Immature natural killer cell (primary cell): ENCODE measurements around the gene EIF4H. TPM values are rescaled to one million over a fixed set of nuclear protein-coding genes. Genes with fewer than 3 reads are reported as not detected.
"Not testable (repeated sequence)": the region's sequence is repeated elsewhere in the genome, so short reads cannot be mapped to it uniquely, and the experiment has no call there.

Experiments used
- DNase-seq, 3 donors: peaks; one replicate each; pipeline ENCODE4 v3.0.0; 2022; ENCODE audit warnings: mixed read lengths in 1 of 3
- H3K27ac Mint-ChIP-seq, 6 donors: one replicate each; pipeline ENCODE4 v1.8.0; 2020; ENCODE audit warnings: mixed read lengths in 6 of 6, mild to moderate bottlenecking in 5 of 6, inconsistent platforms in 4 of 6, moderate library complexity in 3 of 6
- H3K27me3 Mint-ChIP-seq, 3 donors: one replicate each; pipeline ENCODE4 v1.8.0; 2020 to 2021; ENCODE audit warnings: low read depth in 3 of 3, mild to moderate bottlenecking in 3 of 3, mixed read lengths in 3 of 3, moderate library complexity in 3 of 3, inconsistent platforms in 1 of 3
- H3K36me3 Mint-ChIP-seq, 3 donors: one replicate each; pipeline ENCODE4 v1.8.0; 2020; ENCODE audit warnings: mixed read lengths in 3 of 3, inconsistent platforms in 2 of 3, mild to moderate bottlenecking in 2 of 3
- H3K4me1 Mint-ChIP-seq, 2 donors: one replicate each; pipeline ENCODE4 v1.8.0; 2020; ENCODE audit warnings: inconsistent platforms in 2 of 2, mild to moderate bottlenecking in 2 of 2, mixed read lengths in 2 of 2, moderate library complexity in 1 of 2
- H3K4me3 Mint-ChIP-seq, 5 donors: one replicate each; pipeline ENCODE4 v1.8.0; 2020; ENCODE audit warnings: mild to moderate bottlenecking in 5 of 5, mixed read lengths in 5 of 5, inconsistent platforms in 3 of 5, moderate library complexity in 3 of 5
- H3K9me3 Mint-ChIP-seq, 6 donors: one replicate each; pipeline ENCODE4 v1.8.0; 2020; ENCODE audit warnings: mild to moderate bottlenecking in 6 of 6, mixed read lengths in 6 of 6, inconsistent platforms in 4 of 6, moderate library complexity in 3 of 6
- polyA plus RNA-seq, 3 donors: library from polyadenylated mRNA; unstranded; fragments of 300-500 nt; fragmentation: Illumina TruSeq; gene quantifications; one replicate each; pipeline ENCODE4 v1.2.3, GENCODE V29; 2021

EIF4H gene
- polyA plus RNA-seq, 3 donors from 2014 or later = 177 to 278 (median 246) TPM

DNA sequence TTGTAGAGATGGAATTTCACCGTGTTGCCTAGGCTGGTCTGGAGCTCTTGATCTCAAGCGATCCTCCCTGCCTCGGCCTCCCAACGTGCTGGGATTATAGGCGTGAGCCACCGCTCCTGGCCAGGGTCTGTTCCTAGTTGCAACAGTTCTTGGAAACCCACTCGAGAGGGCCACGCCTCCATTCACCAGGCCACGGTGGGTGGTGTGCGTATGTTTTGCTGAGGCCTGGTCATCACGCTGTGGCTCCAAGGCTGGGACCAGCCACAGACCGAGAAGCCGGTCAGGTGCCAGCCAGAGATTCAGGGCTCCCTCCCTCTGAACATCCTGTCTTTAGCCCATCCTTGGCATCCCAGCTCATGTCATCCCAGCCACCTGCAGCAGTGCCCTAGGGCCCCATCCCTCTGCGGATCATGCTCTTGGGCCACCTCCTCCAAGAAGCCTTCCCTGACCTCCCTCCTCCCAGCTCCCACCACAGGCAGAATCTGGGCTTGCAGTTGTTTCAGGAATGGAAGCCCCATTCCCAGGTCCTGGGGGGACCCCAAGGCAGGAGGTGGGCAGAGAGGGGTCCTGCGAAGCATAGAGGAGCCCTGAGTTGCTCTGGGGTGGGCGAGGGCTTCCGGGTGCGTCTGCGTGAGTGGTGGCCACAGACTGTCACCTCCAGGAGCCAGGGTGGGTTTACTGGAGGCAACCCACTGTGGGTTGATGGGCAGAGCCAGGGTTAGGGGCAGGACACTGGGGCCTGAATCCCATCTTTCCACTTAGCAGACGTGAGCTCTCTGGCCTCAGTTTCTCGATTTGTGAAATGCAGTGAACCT, 40.9 kb downstream of the EIF4H start:
- H3K9me3 Mint-ChIP-seq = no peaks in the 10 kb centered on the region
- peaks cover 40 to 56% of the 10 kb centered on the region in 2 donors for H3K4me1 Mint-ChIP-seq
- peaks cover 4 to 9% (median 9%) of the 10 kb centered on the region in 3 donors for H3K36me3 Mint-ChIP-seq
- DNase-seq = no peak
- H3K4me3 Mint-ChIP-seq = peak overlapping the region in 2 of 5 donors; percentile 21 to 46
- H3K27ac Mint-ChIP-seq = peak overlapping the region; percentile 60 to 94 (median 82)
- H3K27me3 Mint-ChIP-seq = peaks cover 6% of the 10 kb centered on the region in 3 donors

DNA sequence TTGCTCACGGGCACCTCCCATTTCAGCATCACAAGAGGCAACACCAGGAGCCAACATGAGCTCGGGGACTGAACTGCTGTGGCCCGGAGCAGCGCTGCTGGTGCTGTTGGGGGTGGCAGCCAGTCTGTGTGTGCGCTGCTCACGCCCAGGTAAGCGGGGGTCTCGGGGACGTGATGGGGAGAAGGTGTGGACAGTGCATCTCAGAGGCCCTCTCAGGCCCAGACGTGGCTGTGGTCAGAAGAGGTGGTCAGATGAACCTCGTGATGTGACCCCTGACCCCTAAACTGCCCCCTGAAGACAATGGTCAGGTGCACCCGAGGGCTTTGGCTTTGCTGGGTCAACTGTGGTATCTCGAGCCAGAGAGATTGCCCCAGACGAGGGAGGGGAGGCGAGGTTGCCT, 41.8 kb downstream of the EIF4H start:
- peak overlapping the region; percentile 53 to 94 (median 84) for H3K27ac Mint-ChIP-seq
- H3K4me3 Mint-ChIP-seq = peak overlapping the region in 2 of 5 donors; percentile 1 to 13
- no peaks in the 10 kb centered on the region for H3K9me3 Mint-ChIP-seq
- H3K36me3 Mint-ChIP-seq = peaks cover 4 to 9% (median 9%) of the 10 kb centered on the region in 3 donors
- peaks cover 40 to 51% of the 10 kb centered on the region in 2 donors for H3K4me1 Mint-ChIP-seq
- H3K27me3 Mint-ChIP-seq = peaks cover 6% of the 10 kb centered on the region in 3 donors
- no peak for DNase-seq

DNA sequence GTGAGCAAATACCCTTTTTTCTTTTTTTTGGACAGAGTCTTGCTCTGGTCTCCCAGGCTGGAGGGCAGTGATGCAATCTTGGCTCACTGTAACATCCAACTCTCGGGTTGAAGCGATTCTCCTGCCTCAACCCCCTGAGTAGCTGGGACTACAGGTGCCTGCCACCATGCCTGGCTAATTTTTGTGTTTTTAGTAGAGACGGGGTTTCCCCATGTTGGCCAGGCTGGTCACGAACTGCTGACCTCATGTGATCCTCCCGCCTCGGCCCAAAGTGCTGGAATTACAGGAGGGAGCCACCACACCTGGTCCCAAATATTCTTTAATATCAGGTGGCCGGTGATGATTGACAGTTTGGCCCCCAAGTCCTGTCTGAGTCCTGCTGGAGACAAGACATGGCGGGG, 42.2 kb downstream of the EIF4H start:
- H3K4me3 Mint-ChIP-seq = peak overlapping the region; percentile 48 to 76 (median 63)
- H3K27ac Mint-ChIP-seq = peak overlapping the region; percentile 82 to 98 (median 88)
- peaks cover 4 to 9% (median 9%) of the 10 kb centered on the region in 3 donors for H3K36me3 Mint-ChIP-seq
- peaks cover 6% of the 10 kb centered on the region in 3 donors for H3K27me3 Mint-ChIP-seq
- no peak for DNase-seq
- H3K4me1 Mint-ChIP-seq = peaks cover 40 to 50% of the 10 kb centered on the region in 2 donors
- H3K9me3 Mint-ChIP-seq = no peaks in the 10 kb centered on the region

DNA sequence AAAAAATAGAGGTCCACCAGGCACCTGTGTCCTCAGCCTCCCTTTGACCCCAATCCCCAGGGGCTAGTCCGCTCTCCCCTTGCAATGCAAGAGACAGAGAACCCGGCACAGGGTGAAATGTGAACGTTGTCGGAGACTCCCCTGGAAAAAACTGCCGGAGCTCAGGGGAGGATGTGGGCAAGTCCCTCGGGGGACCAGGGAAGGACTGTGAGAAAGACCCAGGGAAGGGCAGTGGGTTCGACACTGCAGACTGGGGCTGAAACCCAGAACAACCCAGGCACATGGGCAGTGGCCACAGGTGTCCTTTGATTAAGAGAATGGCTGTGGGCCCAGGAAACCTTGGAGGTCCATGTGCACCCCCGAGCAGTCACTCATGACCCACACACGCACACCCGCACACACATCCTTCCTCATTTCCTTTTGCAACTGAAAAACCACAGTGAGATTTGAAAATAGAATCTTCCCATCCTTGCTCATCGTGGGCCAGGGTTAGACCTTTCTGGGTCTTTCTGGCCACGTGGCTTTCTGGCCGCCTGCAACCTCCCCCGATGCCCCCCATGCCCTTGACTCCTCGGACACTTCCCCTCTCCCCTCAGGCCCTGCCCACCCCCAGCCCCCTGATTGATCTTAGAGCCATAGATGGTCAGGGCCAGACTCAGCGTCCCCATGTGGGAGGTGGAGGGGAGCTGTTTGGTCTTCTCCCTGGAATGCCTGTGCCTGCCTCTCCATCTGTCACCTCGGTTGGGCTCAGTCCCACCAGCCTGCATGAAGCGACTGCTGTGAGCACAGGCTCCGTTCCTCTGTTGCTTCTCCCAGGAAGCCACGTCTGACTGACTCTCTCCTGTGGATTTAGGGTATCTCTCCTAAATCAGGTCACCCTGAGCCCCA, 43.5 kb downstream of the EIF4H start:
- peaks cover 4 to 9% (median 9%) of the 10 kb centered on the region in 3 donors for H3K36me3 Mint-ChIP-seq
- peak overlapping the region; percentile 66 to 84 (median 78) for H3K4me3 Mint-ChIP-seq
- peak; percentile 56 to 67 (median 63) for DNase-seq
- peaks cover 35 to 38% of the 10 kb centered on the region in 2 donors for H3K4me1 Mint-ChIP-seq
- H3K9me3 Mint-ChIP-seq = no peaks in the 10 kb centered on the region
- H3K27me3 Mint-ChIP-seq = peaks cover 3 to 7% (median 6%) of the 10 kb centered on the region in 3 donors
- peak overlapping the region; percentile 82 to 98 (median 92) for H3K27ac Mint-ChIP-seq

DNA sequence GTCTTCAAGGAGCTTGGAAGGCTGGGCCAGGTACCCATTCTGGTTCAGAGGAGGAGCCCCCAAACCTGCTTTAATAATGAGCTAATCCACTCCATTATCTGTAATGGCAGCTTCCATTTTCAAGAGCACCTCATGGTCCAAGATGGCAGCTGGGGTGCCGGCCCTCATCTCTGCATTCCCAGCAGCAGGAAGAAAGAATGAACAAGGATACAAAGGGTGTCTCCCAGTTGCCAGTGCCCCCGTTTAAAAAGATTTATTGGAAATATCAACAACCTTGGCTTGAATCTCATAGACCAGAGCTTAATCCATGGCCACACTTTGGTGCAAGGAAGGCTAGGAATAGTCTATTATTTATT, 44.2 kb downstream of the EIF4H start:
- peaks cover 3 to 7% (median 6%) of the 10 kb centered on the region in 3 donors for H3K27me3 Mint-ChIP-seq
- H3K36me3 Mint-ChIP-seq = peaks cover 4 to 12% (median 9%) of the 10 kb centered on the region in 3 donors
- peak overlapping the region; percentile 66 to 84 (median 78) for H3K4me3 Mint-ChIP-seq
- H3K4me1 Mint-ChIP-seq = peaks cover 33 to 39% of the 10 kb centered on the region in 2 donors
- no peak for DNase-seq
- H3K9me3 Mint-ChIP-seq = no peaks in the 10 kb centered on the region
- H3K27ac Mint-ChIP-seq = peak overlapping the region; percentile 72 to 98 (median 88)

DNA sequence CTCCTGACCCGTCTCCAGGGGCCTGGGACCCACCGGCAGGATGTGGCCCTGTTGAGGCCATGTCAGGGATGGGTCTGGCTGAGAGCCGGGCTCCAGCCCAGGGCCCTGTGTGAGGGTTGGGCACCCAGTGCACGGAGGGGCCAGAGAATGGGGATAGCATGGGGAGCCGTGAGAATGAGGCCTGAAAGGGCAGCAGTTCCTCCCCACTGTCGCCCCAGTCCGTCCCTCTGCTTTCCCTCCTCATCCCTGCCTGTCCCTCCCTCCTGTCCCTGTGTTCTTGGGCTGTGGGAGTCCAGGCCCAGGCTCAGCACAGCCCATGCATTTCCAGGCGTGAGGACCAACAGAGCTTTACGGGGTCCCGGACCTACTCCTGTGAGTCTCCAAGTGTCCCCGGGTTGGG, 45.3 kb downstream of the EIF4H start:
- H3K27me3 Mint-ChIP-seq = peaks cover 3 to 7% (median 7%) of the 10 kb centered on the region in 3 donors
- no peak overlapping the region for H3K27ac Mint-ChIP-seq
- peaks cover 33 to 46% of the 10 kb centered on the region in 2 donors for H3K4me1 Mint-ChIP-seq
- no peaks in the 10 kb centered on the region for H3K9me3 Mint-ChIP-seq
- H3K4me3 Mint-ChIP-seq = peak overlapping the region in 1 of 5 donors; percentile 10
- no peak for DNase-seq
- H3K36me3 Mint-ChIP-seq = peaks cover 4 to 14% (median 11%) of the 10 kb centered on the region in 3 donors

DNA sequence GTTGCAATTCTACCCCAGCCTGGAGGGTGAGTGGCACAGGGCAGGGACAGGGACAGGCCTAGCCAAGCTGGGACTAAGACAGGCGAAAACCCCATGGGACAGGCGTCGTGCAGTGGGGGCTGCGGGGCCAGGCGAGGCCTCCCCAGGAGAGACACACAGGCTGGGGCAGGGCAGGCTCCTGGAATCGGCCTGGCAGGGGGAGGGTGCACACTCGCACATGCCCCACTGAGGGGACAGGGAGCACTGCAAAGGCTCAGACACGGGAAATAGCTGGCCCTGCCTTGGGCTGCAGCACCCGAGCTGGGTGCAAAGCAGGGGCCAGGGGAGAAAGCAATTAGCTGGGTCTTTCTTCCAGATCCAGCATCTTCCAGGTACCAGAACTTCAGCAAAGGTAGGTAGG, 46.1 kb downstream of the EIF4H start:
- no peak for DNase-seq
- Mint-ChIP-seq H3K4me3 (no peak overlapping the region), H3K36me3 (peaks cover 4 to 14% (median 11%) of the 10 kb centered on the region in 3 donors), H3K27me3 (peaks cover 3 to 7% (median 7%) of the 10 kb centered on the region in 3 donors), H3K9me3 (no peaks in the 10 kb centered on the region), H3K27ac (peak overlapping the region in 2 of 6 donors; percentile 12 to 28), H3K4me1 (peaks cover 36 to 48% of the 10 kb centered on the region in 2 donors)

DNA sequence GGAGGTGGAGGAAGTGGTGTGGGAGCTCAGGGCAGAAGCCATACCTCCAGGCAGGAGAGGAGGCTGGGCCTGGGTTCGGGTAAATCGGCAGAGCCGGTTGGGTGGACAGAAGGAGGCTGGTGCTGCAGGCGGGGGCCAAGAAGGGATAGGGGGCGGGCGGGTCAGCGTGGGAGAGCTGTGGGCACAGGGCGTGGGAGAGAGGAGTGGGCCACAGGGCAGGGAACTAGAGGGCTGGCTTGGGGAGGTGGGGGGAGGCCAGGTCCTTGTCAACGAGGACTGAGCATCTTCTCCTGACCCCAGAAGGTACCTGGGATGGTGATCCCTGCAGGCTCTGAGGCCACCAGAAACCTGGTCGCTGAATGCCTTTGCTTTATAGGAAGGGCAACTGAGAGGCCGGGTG, 47.6 kb downstream of the EIF4H start:
- peaks cover 36 to 51% of the 10 kb centered on the region in 2 donors for H3K4me1 Mint-ChIP-seq
- no peak overlapping the region for H3K4me3 Mint-ChIP-seq
- no peak overlapping the region for H3K27ac Mint-ChIP-seq
- peaks cover 8 to 19% (median 14%) of the 10 kb centered on the region in 3 donors for H3K36me3 Mint-ChIP-seq
- DNase-seq = no peak
- peaks cover 3 to 9% (median 8%) of the 10 kb centered on the region in 3 donors for H3K27me3 Mint-ChIP-seq
- no peaks in the 10 kb centered on the region for H3K9me3 Mint-ChIP-seq

DNA sequence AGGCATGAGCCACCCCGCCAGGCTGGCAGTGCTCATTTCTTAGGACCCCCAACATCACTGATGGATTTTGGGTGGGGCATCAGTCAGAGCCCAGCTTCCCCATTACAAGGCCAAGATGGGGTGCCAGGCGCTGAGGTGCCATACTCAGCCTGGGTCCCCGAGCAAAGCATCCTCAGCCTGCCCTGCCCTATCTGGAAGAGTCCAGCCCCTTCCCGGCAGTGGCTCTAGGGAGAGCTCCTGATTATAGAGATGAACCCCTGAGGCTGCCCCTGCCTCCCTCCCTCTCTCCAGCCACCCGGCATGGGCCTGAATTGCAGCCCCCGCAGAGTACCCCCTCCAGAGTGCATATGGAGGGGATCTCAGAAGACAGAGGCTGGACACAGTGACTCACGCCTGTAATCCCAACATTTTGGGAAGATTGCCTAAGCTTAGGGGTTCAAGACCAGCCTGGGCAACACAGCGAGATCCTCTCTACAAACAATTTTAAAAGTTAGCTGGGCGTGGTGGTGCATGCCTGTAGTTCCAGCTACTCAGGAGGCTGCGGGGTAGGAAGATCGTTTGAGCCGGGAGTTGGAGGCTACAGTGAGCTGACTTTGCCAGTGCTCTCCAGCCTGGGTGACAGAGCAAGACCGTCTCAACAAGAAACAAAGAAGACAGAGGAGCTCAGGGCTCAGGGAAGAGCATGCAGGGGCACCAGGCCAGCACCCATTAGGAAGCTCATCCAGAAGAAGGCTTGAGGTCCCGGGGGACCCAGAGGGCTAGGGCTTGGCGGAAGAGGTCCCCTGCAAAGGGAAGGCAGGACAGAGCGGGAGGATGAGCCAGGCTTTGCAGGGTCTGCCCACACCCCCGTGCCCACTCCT, 48.9 kb downstream of the EIF4H start:
- Mint-ChIP-seq H3K4me3 (no peak overlapping the region), H3K4me1 (peaks cover 30 to 44% of the 10 kb centered on the region in 2 donors)

DNA sequence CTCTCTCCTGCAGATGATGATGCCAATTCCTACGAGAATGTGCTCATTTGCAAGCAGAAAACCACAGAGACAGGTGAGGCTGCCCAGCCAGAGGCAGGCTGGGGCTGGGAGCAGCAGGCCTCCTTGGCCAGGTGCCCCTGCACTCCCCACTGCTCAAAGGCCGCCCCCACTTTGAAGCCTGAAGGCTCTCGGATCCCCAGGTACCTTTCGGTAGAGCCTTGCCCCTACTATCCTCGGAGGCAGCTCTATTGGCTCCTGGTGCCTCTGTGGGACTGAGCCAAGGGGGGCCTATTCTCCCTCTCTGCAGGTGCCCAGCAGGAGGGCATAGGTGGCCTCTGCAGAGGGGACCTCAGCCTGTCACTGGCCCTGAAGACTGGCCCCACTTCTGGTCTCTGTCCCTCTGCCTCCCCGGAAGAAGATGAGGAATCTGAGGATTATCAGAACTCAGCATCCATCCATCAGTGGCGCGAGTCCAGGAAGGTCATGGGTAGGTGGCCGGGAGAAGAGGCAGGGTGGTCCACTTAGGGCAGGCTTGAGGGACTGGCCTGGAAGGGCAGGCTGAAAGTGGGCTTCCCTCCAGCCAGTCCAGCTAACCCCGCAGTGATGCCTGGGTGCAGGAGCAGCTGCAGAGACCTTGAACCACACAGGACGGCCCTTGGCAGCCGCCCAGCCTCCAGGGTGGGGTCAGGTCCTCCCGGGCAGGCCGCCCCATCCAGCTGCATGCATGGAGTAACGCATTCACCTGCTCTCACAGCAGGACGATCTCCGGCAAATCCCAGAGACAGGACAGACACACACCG, 49.8 kb downstream of the EIF4H start:
- Mint-ChIP-seq H3K9me3 (no peaks in the 10 kb centered on the region), H3K4me3 (no peak overlapping the region), H3K4me1 (peaks cover 26 to 40% of the 10 kb centered on the region in 2 donors), H3K27ac (peak overlapping the region in 3 of 6 donors; percentile 33 to 59 (median 57)), H3K27me3 (peaks cover 0 to 4% (median 3%) of the 10 kb centered on the region in 3 donors), H3K36me3 (peaks cover 4 to 14% (median 9%) of the 10 kb centered on the region in 3 donors)
- DNase-seq = no peak

More for the DNA sequence above, 48.9 kb downstream of the EIF4H start:
- Mint-ChIP-seq H3K27me3 (peaks cover 0 to 4% (median 3%) of the 10 kb centered on the region in 3 donors), H3K36me3 (peaks cover 4 to 17% (median 12%) of the 10 kb centered on the region in 3 donors), H3K9me3 (no peaks in the 10 kb centered on the region), H3K27ac (peak overlapping the region in 4 of 6 donors; percentile 33 to 68 (median 58))
- DNase-seq = no peak

DNA sequence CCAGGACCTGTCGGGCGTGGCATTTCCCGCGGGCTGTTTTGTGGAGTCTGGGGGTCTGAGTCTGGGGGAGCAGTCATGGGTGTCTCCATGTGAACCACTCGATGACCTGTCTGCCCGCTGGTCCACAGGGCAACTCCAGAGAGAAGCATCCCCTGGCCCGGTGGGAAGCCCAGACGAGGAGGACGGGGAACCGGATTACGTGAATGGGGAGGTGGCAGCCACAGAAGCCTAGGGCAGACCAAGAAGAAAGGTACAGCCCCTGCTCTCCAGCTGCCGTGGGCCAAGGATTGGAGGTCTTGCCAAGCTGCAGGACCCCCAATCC, 50.3 kb downstream of the EIF4H start:
- peaks cover 4 to 17% (median 13%) of the 10 kb centered on the region in 3 donors for H3K36me3 Mint-ChIP-seq
- H3K27me3 Mint-ChIP-seq = peaks cover 0 to 6% (median 3%) of the 10 kb centered on the region in 3 donors
- H3K9me3 Mint-ChIP-seq = no peaks in the 10 kb centered on the region
- DNase-seq = no peak
- H3K4me3 Mint-ChIP-seq = no peak overlapping the region
- H3K27ac Mint-ChIP-seq = no peak overlapping the region
- H3K4me1 Mint-ChIP-seq = peaks cover 31 to 42% of the 10 kb centered on the region in 2 donors

DNA sequence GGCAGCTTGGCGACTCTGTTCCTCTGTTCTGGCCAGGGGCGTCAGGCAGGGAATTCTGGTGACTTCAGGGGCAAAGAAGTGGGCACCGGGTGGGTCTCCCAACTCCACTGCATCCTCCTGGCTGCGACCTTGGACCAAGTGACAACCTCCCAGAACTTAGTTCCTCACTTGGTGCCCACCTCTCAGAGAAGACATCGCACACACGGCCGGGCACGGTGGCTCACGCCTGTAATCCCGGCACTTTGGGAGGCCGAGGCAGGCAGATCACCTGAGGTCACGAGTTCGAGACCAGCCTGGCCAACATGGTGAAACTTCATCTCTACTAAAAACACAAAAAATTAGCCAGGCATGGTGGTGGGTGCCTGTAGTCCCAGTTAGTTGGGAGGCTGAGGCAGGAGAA, 50.8 kb downstream of the EIF4H start:
- not testable (repeated sequence) for H3K9me3 Mint-ChIP-seq, H3K27me3 Mint-ChIP-seq, DNase-seq
- peaks cover 4 to 18% (median 14%) of the 10 kb centered on the region in 3 donors for H3K36me3 Mint-ChIP-seq
- H3K27ac Mint-ChIP-seq = peak overlapping the region; percentile 69 to 86 (median 82)
- H3K4me3 Mint-ChIP-seq = peak overlapping the region in 4 of 5 donors; percentile 30 to 64 (median 48)
- H3K4me1 Mint-ChIP-seq = peaks cover 33 to 45% of the 10 kb centered on the region in 2 donors
